Amniotic epithelial cell (primary cell): ENCODE measurements around the gene SNX14.

Source experiments
- DNase-seq: peaks from one replicate; pipeline ENCODE4 v3.0.0-alpha.2; 2010; ENCODE audit warnings: low read depth

Gene SNX14

GRCh38 chr6:85464722-85465150 is 128.9 kb downstream of the SNX14 start:
- peak; percentile 53 for DNase-seq

GRCh38 chr6:85464260-85464644 is 129.4 kb downstream of the SNX14 start:
- DNase-seq: peak; percentile 94

- DNase-seq: no peak
Observed at GRCh38 chr6:85463621-85464259, 129.9 kb downstream of the SNX14 start.

GRCh38 chr6:85462673-85463072 is 131.0 kb downstream of the SNX14 start:
- DNase-seq: no peak

- no peak for DNase-seq
Observed at GRCh38 chr6:85461798-85462170, 131.9 kb downstream of the SNX14 start.

GRCh38 chr6:85460921-85461797 is 132.5 kb downstream of the SNX14 start:
- peak; percentile 90 for DNase-seq

- DNase-seq: no peak
Observed at GRCh38 chr6:85460154-85460920, 133.3 kb downstream of the SNX14 start.

- DNase-seq: peak; percentile 61
Observed at GRCh38 chr6:85459224-85459901, 134.3 kb downstream of the SNX14 start.

- no peak for DNase-seq
Observed at GRCh38 chr6:85458782-85459181, 134.9 kb downstream of the SNX14 start.

- DNase-seq: no peak
Observed at GRCh38 chr6:85458184-85458583, 135.5 kb downstream of the SNX14 start.

- no peak for DNase-seq
Observed at GRCh38 chr6:85456782-85457181, 136.9 kb downstream of the SNX14 start.
